Natural killer cell treated with Interleukin-12 subunit alpha and Interleukin-12 subunit beta and Interleukin-15 and Interleukin-18, amount 100 ng/mL, for 72 hours (primary cell): ENCODE measurements around the gene DYNC1LI2. TPM values are rescaled to one million over a fixed set of nuclear protein-coding genes. Genes with fewer than 3 reads are reported as not detected.

Experiments used
- ATAC-seq, 2 donors: fragments of 150-1000 bp; cut with Tn5 transposase in 1 of 2; sonication (Bioruptor Pico), chemical (Tn5 transposase) in 1 of 2; 2 replicates each; pipeline ENCODE4 v1.10.0; 2021
- DNase-seq: peaks from one replicate; pipeline ENCODE4 v3.0.0; 2022; ENCODE audit warnings: low spot score
- H3K27ac Mint-ChIP-seq, 2 donors: 1 replicate in 1 of 2; 2 replicates in 1 of 2; pipeline ENCODE4 v1.8.0; 2022; ENCODE audit warnings: mixed read lengths in 2 of 2, mild to moderate bottlenecking in 1 of 2, moderate library complexity in 1 of 2
- H3K27me3 Mint-ChIP-seq, 2 donors: 1 replicate in 1 of 2; 2 replicates in 1 of 2; pipeline ENCODE4 v1.8.0; 2022; ENCODE audit warnings: mixed read lengths in 2 of 2
- H3K36me3 Mint-ChIP-seq: one replicate; pipeline ENCODE4 v1.8.0; 2022; ENCODE audit warnings: mixed read lengths
- H3K4me1 Mint-ChIP-seq, 2 donors: 1 replicate in 1 of 2; 2 replicates in 1 of 2; pipeline ENCODE4 v1.8.0; 2022; ENCODE audit warnings: low read depth in 2 of 2, mixed read lengths in 2 of 2, mild to moderate bottlenecking in 1 of 2
- H3K4me3 Mint-ChIP-seq: one replicate; pipeline ENCODE4 v1.8.0; 2022; ENCODE audit warnings: mixed read lengths
- H3K9me3 Mint-ChIP-seq: 2 replicates; pipeline ENCODE4 v1.8.0; 2022; ENCODE audit warnings: mixed read lengths
- total RNA-seq, 2 donors: library from RNA; stranded (reverse); gene quantifications; one replicate each; pipeline ENCODE4 v1.2.3, GENCODE V29; 2022

DYNC1LI2 gene
- total RNA-seq, 2 donors from 2014 or later = 74.0 to 101 TPM

DNA sequence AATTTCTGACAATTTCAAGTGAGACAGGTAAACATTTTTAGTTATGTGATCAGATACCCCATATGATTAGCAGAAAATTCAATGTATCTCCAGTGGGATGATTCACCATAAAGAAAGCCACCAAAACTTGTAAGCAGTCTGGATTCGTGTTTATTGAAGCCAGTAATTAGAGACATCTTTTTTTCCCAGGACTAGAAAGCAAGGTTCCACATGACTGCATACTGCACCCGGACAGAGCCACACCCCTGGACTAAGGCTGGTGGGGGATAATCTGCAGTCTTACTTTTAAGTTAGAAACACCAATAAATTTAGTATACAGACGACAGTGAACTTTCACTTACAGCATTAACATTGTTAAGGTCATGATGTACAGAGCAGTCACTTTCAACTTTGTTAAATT is 30.6 kb downstream of the DYNC1LI2 start:
- Mint-ChIP-seq H3K27ac (no peak overlapping the region), H3K4me1 (peaks cover 0 to 7% of the 10 kb centered on the region in 2 donors), H3K9me3 (no peaks in the 10 kb centered on the region), H3K36me3 (peaks cover 14% of the 10 kb centered on the region), H3K27me3 (no peaks in the 10 kb centered on the region), H3K4me3 (no peak overlapping the region)
- no peak for DNase-seq
- no peak for ATAC-seq

DNA sequence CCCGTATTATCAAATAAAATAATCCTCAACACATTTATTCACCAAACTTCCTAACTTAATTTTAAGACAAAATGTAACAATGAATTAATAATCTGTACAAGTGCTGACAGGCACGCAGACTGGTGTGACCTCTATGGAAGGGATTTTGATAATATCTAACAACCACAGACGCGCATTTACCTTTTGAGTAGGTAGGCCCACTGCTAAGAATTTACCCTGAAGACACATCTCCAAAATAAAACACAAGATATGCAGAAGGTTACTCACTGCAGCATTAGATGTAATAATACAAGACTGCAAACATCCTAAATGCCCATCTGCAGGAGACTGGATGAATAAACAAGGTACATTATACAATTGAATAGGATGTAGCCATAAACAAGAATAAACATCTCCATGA is 32.2 kb downstream of the DYNC1LI2 start:
- Mint-ChIP-seq H3K27me3 (no peaks in the 10 kb centered on the region), H3K9me3 (no peaks in the 10 kb centered on the region), H3K4me3 (no peak overlapping the region), H3K36me3 (peaks cover 10% of the 10 kb centered on the region), H3K27ac (no peak overlapping the region), H3K4me1 (peaks cover 0 to 7% of the 10 kb centered on the region in 2 donors)
- DNase-seq = no peak
- no peak for ATAC-seq

DNA sequence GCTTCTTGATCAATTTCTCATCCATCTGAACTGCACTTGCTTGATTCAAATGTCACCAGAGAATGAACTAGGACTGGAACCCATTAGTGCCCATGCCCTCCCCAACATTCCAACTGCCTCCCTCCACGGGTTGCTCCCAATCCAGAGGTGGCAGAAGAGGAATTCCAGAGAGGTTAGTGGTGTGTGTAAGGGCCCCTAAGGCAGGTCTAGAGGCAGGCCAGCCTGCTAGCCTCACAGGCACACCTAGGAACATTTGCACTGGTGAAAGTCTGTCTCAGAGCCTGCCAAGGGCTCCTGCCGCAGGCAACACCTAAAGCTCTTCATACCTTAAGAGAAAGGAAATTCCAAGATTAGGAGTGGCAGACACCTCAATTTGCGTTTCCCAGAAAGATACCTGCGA is 33.6 kb downstream of the DYNC1LI2 start:
- no peaks in the 10 kb centered on the region for H3K9me3 Mint-ChIP-seq
- ATAC-seq = no peak
- no peaks in the 10 kb centered on the region for H3K36me3 Mint-ChIP-seq
- no peak overlapping the region for H3K27ac Mint-ChIP-seq
- H3K4me1 Mint-ChIP-seq = peaks cover 0 to 3% of the 10 kb centered on the region in 2 donors
- no peak overlapping the region for H3K4me3 Mint-ChIP-seq
- no peaks in the 10 kb centered on the region for H3K27me3 Mint-ChIP-seq
- no peak for DNase-seq

DNA sequence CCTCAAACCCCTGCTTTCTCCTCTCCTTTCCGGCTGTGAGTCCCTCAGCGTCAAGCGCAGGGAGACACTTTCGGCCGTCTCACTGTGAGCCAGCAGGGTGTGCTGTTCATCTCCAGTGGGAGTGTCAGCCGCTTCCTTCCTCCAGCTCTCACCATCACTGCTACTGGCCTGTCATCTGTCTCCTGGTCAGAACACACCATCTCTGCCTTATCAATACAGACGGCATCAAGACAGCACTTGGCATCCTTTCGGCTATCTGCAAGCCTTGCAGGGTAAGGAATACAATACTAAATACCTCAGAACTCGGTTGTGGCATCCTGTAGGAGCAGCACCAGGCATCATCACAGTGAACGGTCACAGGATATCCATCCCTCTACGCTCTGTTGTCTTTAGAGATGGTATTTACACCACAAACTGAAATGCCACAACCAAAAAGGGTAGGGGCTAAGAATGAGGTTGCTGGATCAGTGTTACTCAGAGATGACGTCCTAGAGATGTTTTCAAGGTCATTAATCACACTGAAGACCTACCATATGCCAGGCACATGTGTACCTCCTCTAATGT is 34.2 kb downstream of the DYNC1LI2 start:
- DNase-seq (no peak), ATAC-seq (no peak)
- no peak overlapping the region for H3K27ac Mint-ChIP-seq

DNA sequence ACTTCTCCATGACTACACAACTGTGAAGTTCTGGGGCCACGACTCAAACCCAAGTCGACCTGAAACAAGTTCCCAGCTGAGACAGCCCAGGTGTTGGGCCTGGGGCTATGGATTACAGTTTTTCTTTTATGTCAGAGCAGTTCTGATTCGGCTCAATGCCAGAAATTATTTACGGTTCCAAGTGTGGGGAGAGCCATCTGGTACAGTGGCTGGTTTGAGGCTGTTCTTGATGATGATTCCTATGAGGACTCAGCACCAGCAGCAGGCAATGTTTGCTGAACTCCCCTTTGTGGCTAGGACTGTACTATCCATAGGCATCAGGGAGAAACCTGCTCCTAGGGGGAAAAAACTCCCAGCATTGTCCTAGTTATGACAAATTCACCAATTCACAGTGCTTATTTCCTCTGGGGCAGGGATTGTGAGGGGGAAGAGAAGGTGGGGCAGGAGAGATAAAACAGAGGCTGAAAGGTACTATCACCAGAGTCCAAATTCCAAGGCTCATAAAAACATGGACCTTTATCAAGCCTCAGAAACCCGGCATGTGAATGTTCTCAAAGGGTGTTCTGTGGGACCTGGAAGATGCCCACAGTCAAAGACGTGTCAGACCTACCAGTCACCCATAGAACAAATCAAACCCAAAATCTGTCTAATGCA is 36.6 kb downstream of the DYNC1LI2 start:
- Mint-ChIP-seq H3K27me3 (peaks cover 0 to 9% of the 10 kb centered on the region in 2 donors), H3K36me3 (no peaks in the 10 kb centered on the region), H3K4me1 (peaks cover 0 to 3% of the 10 kb centered on the region in 2 donors), H3K9me3 (no peaks in the 10 kb centered on the region), H3K4me3 (no peak overlapping the region), H3K27ac (no peak overlapping the region)
- DNase-seq (no peak), ATAC-seq (no peak)

More for the DNA sequence above, 34.2 kb downstream of the DYNC1LI2 start:
- Mint-ChIP-seq H3K27me3 (peaks cover 0 to 5% of the 10 kb centered on the region in 2 donors), H3K36me3 (no peaks in the 10 kb centered on the region), H3K4me1 (peaks cover 0 to 3% of the 10 kb centered on the region in 2 donors), H3K4me3 (no peak overlapping the region), H3K9me3 (no peaks in the 10 kb centered on the region)

DNA sequence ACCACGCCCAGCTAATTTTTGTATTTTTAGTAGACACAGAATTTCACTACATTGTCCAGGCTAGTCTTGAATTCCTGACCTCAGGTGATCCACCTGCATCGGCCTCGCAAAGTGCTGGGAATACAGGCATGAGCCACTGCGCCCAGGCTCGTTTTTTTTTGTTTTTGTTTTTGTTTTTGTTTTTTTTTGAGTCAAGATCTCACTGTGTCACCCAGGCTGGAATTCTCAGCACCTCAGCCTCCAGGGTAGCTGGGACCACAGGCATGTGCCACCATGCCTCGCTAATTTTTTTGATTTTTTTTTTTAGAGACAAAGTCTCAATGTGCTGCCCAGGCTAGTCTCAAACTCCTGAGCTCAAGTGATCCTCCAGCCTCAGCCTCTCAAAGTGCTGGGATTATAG is 37.3 kb downstream of the DYNC1LI2 start:
- ATAC-seq (no peak), DNase-seq (no peak)
- peaks cover 0 to 11% of the 10 kb centered on the region in 2 donors for H3K27me3 Mint-ChIP-seq
- peaks cover 0 to 3% of the 10 kb centered on the region in 2 donors for H3K4me1 Mint-ChIP-seq
- no peak overlapping the region for H3K4me3 Mint-ChIP-seq
- no peaks in the 10 kb centered on the region for H3K36me3 Mint-ChIP-seq
- H3K27ac Mint-ChIP-seq = no peak overlapping the region
- H3K9me3 Mint-ChIP-seq = no peaks in the 10 kb centered on the region

DNA sequence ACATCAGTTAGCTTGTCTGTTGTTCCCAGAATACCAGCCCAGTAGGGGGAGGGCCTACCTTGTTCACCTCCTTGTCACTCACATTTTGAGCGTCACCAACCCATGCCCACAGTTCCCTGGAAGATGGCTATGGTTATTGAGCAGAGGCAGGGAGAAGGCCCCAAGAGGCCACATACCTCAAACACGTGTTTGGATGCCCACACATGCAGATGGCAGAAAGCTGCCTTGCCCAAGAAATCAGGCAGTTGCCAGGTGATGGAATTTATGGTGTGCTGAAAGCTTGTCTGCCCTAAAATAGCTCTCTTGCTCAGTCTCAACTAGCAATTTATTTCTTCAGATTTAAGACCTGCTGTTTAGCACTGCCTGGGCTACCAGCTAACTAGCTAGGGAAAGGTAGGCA is 38.3 kb downstream of the DYNC1LI2 start:
- H3K4me1 Mint-ChIP-seq = peaks cover 0 to 3% of the 10 kb centered on the region in 2 donors
- no peak for DNase-seq
- no peak for ATAC-seq
- no peaks in the 10 kb centered on the region for H3K36me3 Mint-ChIP-seq
- H3K27ac Mint-ChIP-seq = no peak overlapping the region
- no peaks in the 10 kb centered on the region for H3K9me3 Mint-ChIP-seq
- H3K27me3 Mint-ChIP-seq = peaks cover 0 to 16% of the 10 kb centered on the region in 2 donors
- no peak overlapping the region for H3K4me3 Mint-ChIP-seq

DNA sequence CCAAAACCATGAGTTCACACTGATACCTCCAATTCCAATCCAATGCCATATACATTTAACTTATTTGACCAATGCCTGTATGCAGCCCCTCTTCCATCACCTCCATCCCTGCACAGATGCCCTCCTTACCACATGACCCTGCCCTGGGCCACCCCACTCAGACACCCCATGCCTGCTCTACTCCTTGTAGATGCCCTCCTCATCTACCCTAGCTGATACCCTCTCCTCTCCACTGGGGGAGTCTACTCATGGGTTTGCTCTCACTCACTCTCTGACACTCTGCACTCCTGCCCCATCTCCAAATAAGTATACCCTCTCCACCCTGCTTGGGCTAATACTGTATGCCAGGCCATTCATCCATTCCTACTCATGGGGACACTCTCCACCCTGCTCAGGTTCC is 38.9 kb downstream of the DYNC1LI2 start:
- DNase-seq = no peak
- Mint-ChIP-seq H3K9me3 (no peaks in the 10 kb centered on the region), H3K36me3 (no peaks in the 10 kb centered on the region), H3K27me3 (peaks cover 0 to 18% of the 10 kb centered on the region in 2 donors), H3K27ac (no peak overlapping the region), H3K4me3 (no peak overlapping the region), H3K4me1 (peaks cover 0 to 3% of the 10 kb centered on the region in 2 donors)
- ATAC-seq = peak; percentile 41 to 55

DNA sequence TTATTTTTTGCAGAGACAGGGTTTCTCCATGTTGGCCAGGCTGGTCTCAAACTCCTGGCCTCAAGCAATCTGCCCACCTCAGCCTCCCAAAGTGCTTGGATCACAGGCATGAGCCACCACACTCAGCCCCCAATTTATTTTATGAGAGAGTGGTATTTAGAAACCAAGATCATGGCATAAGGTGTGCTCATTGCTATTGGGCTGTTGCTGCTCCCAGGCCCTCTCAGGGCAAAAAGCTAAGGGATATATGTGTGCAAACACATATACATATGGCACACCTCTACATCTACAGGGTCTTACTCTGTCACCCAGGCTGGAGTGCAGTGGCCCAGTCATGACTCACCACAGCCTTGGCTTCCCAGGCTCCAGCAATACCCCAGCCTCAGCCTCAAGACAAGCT is 39.8 kb downstream of the DYNC1LI2 start:
- H3K36me3 Mint-ChIP-seq = no peaks in the 10 kb centered on the region
- H3K9me3 Mint-ChIP-seq = no peaks in the 10 kb centered on the region

DNA sequence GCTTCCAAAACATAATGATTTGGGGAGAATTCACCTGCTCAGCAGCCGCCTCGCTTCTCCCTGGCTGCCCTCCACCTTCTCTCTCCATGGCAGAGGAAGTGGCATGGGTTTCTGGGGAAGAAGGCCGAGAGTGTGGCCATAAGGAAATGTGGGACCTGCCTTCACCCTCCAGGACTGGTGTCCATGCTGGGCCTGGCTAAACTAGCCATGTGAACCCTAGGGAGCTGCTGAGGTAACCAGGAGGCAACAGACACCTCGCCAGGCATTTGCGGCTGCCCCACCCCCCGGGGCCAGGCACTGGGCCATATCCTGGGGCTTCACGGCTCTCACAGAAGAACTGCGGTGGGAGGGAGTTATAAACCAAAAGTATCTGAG is 44.9 kb downstream of the DYNC1LI2 start:
- DNase-seq (peak; percentile 13), ATAC-seq (no peak)
- H3K4me1 Mint-ChIP-seq = no peaks in the 10 kb centered on the region
- H3K4me3 Mint-ChIP-seq = no peak overlapping the region
- no peaks in the 10 kb centered on the region for H3K36me3 Mint-ChIP-seq
- H3K27ac Mint-ChIP-seq = no peak overlapping the region
- H3K27me3 Mint-ChIP-seq = peaks cover 0 to 16% of the 10 kb centered on the region in 2 donors
- H3K9me3 Mint-ChIP-seq = no peaks in the 10 kb centered on the region

More for the DNA sequence above, 39.8 kb downstream of the DYNC1LI2 start:
- no peak overlapping the region for H3K4me3 Mint-ChIP-seq
- no peak for DNase-seq
- H3K4me1 Mint-ChIP-seq = no peaks in the 10 kb centered on the region
- ATAC-seq = peak in 1 of 2 donors; percentile 48
- peaks cover 0 to 21% of the 10 kb centered on the region in 2 donors for H3K27me3 Mint-ChIP-seq
- no peak overlapping the region for H3K27ac Mint-ChIP-seq

DNA sequence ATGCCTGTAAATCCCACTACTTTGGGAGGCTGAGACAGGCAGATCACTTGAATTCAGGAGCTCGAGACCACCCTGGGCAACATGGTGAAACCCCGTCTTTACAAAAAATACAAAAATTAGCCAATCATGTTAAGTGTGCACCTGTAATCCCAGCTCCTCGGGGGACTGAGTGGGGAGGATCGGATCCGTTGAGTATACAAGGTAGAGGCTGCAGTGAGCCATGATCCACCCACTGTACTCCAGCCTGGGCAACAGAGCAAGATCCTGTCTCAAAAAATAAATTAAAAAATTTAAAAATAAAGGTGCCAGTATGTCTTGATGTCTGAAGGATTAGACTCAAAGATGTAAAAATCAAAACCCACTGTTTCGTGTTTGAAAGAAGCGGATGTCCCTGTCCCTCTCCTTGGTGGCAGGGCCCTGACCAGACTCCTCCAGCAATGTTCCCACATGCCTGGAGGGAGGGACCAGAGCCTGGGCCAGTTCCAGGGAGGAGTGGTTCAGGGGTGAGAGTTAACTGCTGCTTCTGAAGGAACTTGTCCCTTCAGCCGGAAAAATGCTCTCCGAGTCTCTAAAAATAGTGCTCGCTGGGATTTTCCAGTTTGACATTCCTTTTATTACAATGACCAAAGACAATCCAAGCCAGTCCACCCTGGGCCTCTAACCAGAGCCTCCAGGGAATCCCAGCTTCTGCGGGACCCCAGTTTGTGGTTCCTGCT is 45.5 kb downstream of the DYNC1LI2 start:
- H3K9me3 Mint-ChIP-seq = no peaks in the 10 kb centered on the region
- DNase-seq (peak; percentile 13), ATAC-seq (no peak)
- H3K4me3 Mint-ChIP-seq = no peak overlapping the region
- H3K4me1 Mint-ChIP-seq = peaks cover 0 to under 1% of the 10 kb centered on the region in 2 donors
- peaks cover 0 to 16% of the 10 kb centered on the region in 2 donors for H3K27me3 Mint-ChIP-seq
- H3K27ac Mint-ChIP-seq = no peak overlapping the region
- H3K36me3 Mint-ChIP-seq = no peaks in the 10 kb centered on the region

DNA sequence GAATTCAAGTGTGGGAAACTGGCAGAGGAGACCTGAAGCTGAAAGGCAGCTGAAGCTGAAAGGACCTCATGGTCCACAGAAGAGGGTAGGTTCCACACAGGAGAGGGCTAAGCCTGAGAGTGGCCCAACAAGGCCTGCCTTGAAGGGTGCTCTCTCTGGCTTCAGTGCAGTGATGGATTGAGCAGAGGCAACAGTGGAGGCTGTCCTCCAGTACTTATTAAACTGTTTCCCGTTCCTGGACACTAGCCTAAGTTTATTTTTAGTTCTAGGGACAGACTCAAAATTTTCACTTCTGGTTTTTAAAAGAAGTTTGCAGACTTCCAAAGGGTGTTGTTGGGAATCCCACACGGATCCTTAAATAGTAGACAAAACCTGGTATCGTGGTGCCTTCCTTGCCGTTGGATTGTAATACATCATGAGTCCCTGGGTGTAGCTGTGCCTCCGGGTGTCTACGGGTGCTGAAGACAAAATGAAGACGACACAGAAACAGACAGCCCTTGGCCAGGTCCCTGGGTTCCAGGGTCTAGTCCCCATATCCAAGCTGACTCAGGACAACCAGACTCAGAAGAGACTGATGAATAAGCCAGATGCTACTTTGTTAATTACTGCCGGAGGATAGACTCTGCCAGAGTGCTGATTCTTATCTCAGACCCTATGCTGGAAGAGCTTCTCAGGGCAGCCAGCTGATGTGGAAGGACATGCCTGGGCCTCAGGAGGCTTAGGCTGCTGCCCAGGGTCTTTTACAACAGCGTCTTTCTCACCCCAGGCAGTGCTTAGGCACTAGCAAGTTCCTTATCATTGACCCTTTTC is 47.8 kb downstream of the DYNC1LI2 start:
- Mint-ChIP-seq H3K36me3 (no peaks in the 10 kb centered on the region), H3K4me3 (no peak overlapping the region), H3K9me3 (no peaks in the 10 kb centered on the region), H3K4me1 (peaks cover 0 to 2% of the 10 kb centered on the region in 2 donors), H3K27me3 (peaks cover 0 to 11% of the 10 kb centered on the region in 2 donors), H3K27ac (no peak overlapping the region)
- DNase-seq = peak; percentile 37
- ATAC-seq = peak in 1 of 2 donors; percentile 40

DNA sequence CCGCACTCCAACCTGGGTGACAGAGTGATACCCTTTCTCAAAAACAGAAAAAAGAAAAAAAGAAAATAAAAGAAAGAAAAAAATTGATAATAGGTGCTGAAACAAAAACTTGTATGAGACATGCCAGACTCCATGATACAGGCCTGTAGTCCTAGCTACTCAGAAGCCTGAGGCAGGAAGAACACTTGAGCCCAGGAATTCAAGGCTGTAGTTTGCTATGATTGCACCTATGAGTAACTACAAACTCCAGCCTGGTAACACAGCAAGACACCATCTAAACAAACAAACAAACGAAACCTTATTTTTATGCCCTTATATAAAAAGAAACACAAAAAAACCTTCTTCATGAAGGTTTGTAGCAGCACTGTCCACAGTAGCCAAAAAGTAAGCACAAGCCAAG is 49.9 kb downstream of the DYNC1LI2 start:
- DNase-seq (no peak), ATAC-seq (no peak)
- H3K4me3 Mint-ChIP-seq = no peak overlapping the region
- H3K36me3 Mint-ChIP-seq = no peaks in the 10 kb centered on the region
- H3K9me3 Mint-ChIP-seq = no peaks in the 10 kb centered on the region
- no peak overlapping the region for H3K27ac Mint-ChIP-seq
- H3K4me1 Mint-ChIP-seq = peaks cover 0 to 4% of the 10 kb centered on the region in 2 donors
- H3K27me3 Mint-ChIP-seq = peaks cover 0 to 6% of the 10 kb centered on the region in 2 donors
